Measurements from ENCODE around the gene ZBTB38. TPM values are rescaled to one million over a fixed set of nuclear protein-coding genes. Genes with fewer than 3 reads are reported as not detected.

ZBTB38 gene
- polyA plus RNA-seq, 4 donors, result 48.2 to 63.0 (median 55.3) TPM

DNA sequence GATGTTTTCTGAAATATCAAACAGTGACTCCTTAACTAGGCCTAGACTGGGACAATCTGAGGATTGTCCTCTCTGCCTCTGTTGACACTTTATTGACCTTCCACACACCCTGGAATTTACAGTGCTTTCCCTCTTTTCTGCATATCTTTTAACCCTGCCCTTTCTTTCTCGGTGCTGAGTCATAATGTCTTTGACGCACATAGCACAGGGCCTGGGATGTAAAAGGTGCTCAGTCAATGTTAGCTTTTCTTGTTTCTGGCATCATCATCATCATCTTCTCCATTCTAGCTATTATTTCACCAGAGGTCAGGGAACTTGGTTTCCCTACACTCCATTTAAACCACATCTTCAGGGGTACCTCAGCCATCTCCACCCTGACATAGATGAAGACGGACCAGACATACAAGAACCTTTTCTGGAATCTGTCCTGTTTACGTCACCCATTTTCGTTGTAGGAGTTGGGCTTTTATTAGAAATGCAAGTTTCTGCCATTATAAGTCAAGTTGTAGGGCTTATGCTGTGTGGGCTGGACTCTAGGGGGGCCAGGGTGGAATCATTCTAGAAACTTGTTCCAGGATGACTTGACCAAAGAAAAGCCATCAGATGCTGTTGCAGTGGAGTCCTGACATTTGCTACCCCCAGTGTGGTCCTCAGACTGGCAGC is 46.6 kb downstream of the ZBTB38 start:
- no peak for DNase-seq (ENCODE audit: low read depth in 4 of 4, low spot score in 3 of 4)

DNA sequence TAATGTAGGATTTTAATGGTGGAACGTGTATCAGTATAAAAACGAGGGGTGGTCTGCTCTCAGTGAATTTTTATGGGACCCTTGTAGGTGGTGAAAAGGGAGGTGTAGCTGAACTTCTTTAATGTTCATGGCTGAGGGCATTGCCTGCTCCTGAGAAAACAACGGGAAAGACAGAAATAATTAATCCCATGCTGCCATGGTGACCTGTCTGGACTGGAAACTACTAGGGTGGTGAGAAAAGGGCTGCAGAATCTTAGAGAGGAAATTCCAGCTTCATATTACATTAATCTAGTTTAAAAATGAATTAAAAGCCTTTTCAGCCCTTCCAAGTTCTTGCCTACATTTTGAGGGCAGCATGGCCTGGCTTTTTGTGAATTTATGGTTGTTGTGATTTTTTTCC is 47.6 kb downstream of the ZBTB38 start:
- DNase-seq (ENCODE audit: low read depth in 4 of 4, low spot score in 3 of 4), result no peak

Other genes starting within 250 kb of the ZBTB38 start
- gene PXYLP1, start 136.7 kb upstream of the ZBTB38 start, polyA plus RNA-seq (ENCODE audit: insufficient read length in 4 of 4), result 10 to 100 TPM; 37.7 to 49.1 (median 40.5) TPM
- 10 to 100 TPM; 18.8 to 26.8 (median 23.8) TPM for gene RASA2, start 118.5 kb downstream of the ZBTB38 start, polyA plus RNA-seq (ENCODE audit: insufficient read length in 4 of 4)

All from left renal pelvis (tissue), 4 donors.